IMR-90 (cell line): ENCODE data around the gene RNU1-1. TPM values are rescaled to one million over a fixed set of nuclear protein-coding genes. Genes with fewer than 3 reads are reported as not detected.
"Not testable (repeated sequence)": the region's sequence is repeated elsewhere in the genome, so short reads cannot be mapped to it uniquely, and the experiment has no call there.

Experiments
- ATAC-seq: fragments of 200-7000 bp; cut with Tn5 transposase; 2 replicates; pipeline ENCODE4 v1.9.1; 2020; ENCODE audit warnings: low read depth, mild to moderate bottlenecking, moderate library complexity
- BruUV-seq: library from RNA; stranded (reverse); fragments of 400-500 nt; replicated peaks from 2 replicates; lab custom pipeline; 2021; lab: Mats Ljungman, UMichigan
- CTCF ChIA-PET: fragments of 300-600 bp; formaldehyde crosslinking; extraction: SDS; loops from one replicate; lab custom pipeline; 2021; ENCODE audit warnings: antibody characterized with exemption; lab: Yijun Ruan, JAX
- POLR2A ChIA-PET: fragments of 300-600 bp; sonication (Branson Sonifier 250); formaldehyde crosslinking; loops from one replicate; lab custom pipeline; 2022; ENCODE audit warnings: antibody characterized with exemption; ENCODE audit not compliant: unreplicated experiment; lab: Charles Lee
- DNase-seq: peaks from one replicate; pipeline ENCODE4 v3.0.0; 2013
- H2AFZ ChIP-seq: replicated peaks from 2 replicates; pipeline ENCODE3; 2013; ENCODE audit warnings: low read length, mild to moderate bottlenecking; ENCODE audit not compliant: poor library complexity
- H2AK5ac ChIP-seq: 2 replicates; pipeline ENCODE4 v1.6.1; 2013; ENCODE audit warnings: low read depth, low read length, inconsistent platforms
- H2AK9ac ChIP-seq: replicated peaks from 2 replicates; pipeline ENCODE3; 2013; ENCODE audit warnings: mild to moderate bottlenecking, low read depth, low read length, moderate library complexity; ENCODE audit not compliant: poor library complexity
- H2BK120ac ChIP-seq: 2 replicates; pipeline ENCODE4 v1.6.1; 2013; ENCODE audit warnings: low read depth, low read length, inconsistent platforms
- H2BK15ac ChIP-seq: 3 replicates; pipeline ENCODE4 v1.6.1; 2013; ENCODE audit warnings: low read depth, low read length, inconsistent platforms
- H2BK20ac ChIP-seq: 2 replicates; pipeline ENCODE4 v1.6.1; 2013; ENCODE audit warnings: low read depth, mild to moderate bottlenecking, inconsistent platforms, low read length, moderate library complexity
- H2BK5ac ChIP-seq: 2 replicates; pipeline ENCODE4 v1.6.1; 2013; ENCODE audit warnings: mild to moderate bottlenecking, low read depth, low read length, inconsistent platforms; ENCODE audit not compliant: poor library complexity, severe bottlenecking
- H3K14ac ChIP-seq: replicated peaks from 2 replicates; pipeline ENCODE4 v1.6.1; 2013; ENCODE audit warnings: low read depth, low read length, inconsistent platforms
- H3K18ac ChIP-seq: 2 replicates; pipeline ENCODE4 v1.6.1; 2013; ENCODE audit warnings: low read depth, low read length, control low read depth
- H3K23ac ChIP-seq: 2 replicates; pipeline ENCODE4 v1.6.1; 2013; ENCODE audit warnings: low read depth, low read length, inconsistent platforms
- H3K27ac ChIP-seq: 2 replicates; pipeline ENCODE4 v1.5.1; 2013; ENCODE audit warnings: mild to moderate bottlenecking, control low read depth, low read length; ENCODE audit not compliant: insufficient read depth
- H3K27me3 ChIP-seq: 2 replicates; pipeline ENCODE4 v1.6.1; 2013; ENCODE audit warnings: low read length; ENCODE audit not compliant: control insufficient read depth, insufficient read depth
- H3K36me3 ChIP-seq: 2 replicates; pipeline ENCODE4 v1.6.1; 2013; ENCODE audit warnings: low read length, mixed read lengths; ENCODE audit not compliant: control insufficient read depth, insufficient read depth
- H3K4ac ChIP-seq: 2 replicates; pipeline ENCODE4 v1.6.1; 2013; ENCODE audit warnings: low read depth, low read length, inconsistent platforms
- H3K4me1 ChIP-seq: 2 replicates; pipeline ENCODE4 v1.6.1; 2013; ENCODE audit warnings: low read length, mixed read lengths; ENCODE audit not compliant: control insufficient read depth, insufficient read depth
- H3K4me2 ChIP-seq: 2 replicates; pipeline ENCODE4 v1.6.1; 2013; ENCODE audit warnings: low read depth, mild to moderate bottlenecking, control low read depth, low read length, moderate library complexity
- H3K4me3 ChIP-seq: 2 replicates; pipeline ENCODE4 v1.5.1; 2013; ENCODE audit warnings: low read depth, mild to moderate bottlenecking, control low read depth, low read length, moderate library complexity; ENCODE audit not compliant: insufficient read depth
- H3K56ac ChIP-seq: 2 replicates; pipeline ENCODE4 v1.6.1; 2013; ENCODE audit warnings: low read length, inconsistent platforms; ENCODE audit not compliant: insufficient read depth; ENCODE audit errors: extremely low read depth
- H3K79me1 ChIP-seq, 2 experiments: 2 replicates each; pipeline ENCODE4 v1.6.1; 2013; ENCODE audit warnings: low read length in 2 of 2, inconsistent platforms in 1 of 2, low read depth in 1 of 2
- H3K9ac ChIP-seq: 2 replicates; pipeline ENCODE4 v1.6.1; 2013; ENCODE audit warnings: low read depth, low read length, control low read depth
- H3K9me1 ChIP-seq: 2 replicates; pipeline ENCODE4 v1.6.1; 2013; ENCODE audit warnings: low read length, inconsistent platforms; ENCODE audit not compliant: insufficient read depth
- H3K9me3 ChIP-seq: 2 replicates; pipeline ENCODE4 v1.6.1; 2013; ENCODE audit warnings: low read length; ENCODE audit not compliant: control insufficient read depth, insufficient read depth
- H4K20me1 ChIP-seq: 2 replicates; pipeline ENCODE4 v1.6.1; 2013; ENCODE audit warnings: low read length, inconsistent platforms; ENCODE audit not compliant: insufficient read depth
- H4K5ac ChIP-seq: 2 replicates; pipeline ENCODE4 v1.6.1; 2013; ENCODE audit warnings: mild to moderate bottlenecking, low read depth, low read length, control low read depth
- H4K8ac ChIP-seq, 2 experiments: 2 replicates each; pipeline ENCODE4 v1.6.1; 2013; ENCODE audit warnings: low read depth in 2 of 2, low read length in 2 of 2, control low read depth in 1 of 2, inconsistent platforms in 1 of 2
- H4K91ac ChIP-seq: 2 replicates; pipeline ENCODE4 v1.6.1; 2013; ENCODE audit warnings: low read depth, low read length, inconsistent platforms; ENCODE audit not compliant: insufficient read depth
- WGBS, 2 experiments: methylation state at CpG; one replicate each; pipeline versions ENCODE4 v1.1.5 to v1.1.7; 2013; ENCODE audit warnings: missing lambda C conversion rate in 2 of 2; ENCODE audit not compliant: insufficient read length in 1 of 2; ENCODE audit errors: extremely low coverage in 2 of 2; 5-methylcytosine and 5-hydroxymethylcytosine counted together
- dilution Hi-C: fragments of 300-500 bp; cut with HindIII; formaldehyde crosslinking; loops from one replicate; pipeline ENCODE4 v1.14.3; 2018; ENCODE audit warnings: low sequenced_read_pairs; ENCODE audit not compliant: unreplicated experiment
- in situ Hi-C: fragments of 300-500 bp; cut with MboI; formaldehyde crosslinking; loops from 3 replicates; pipeline ENCODE4 v1.14.3; 2019; ENCODE audit warnings: low sequenced_read_pairs, inconsistent platforms, mixed read lengths
- intact Hi-C: fragments of 100-400 bp; cut with micrococcal nuclease; formaldehyde crosslinking; loops from 2 replicates; pipeline ENCODE4 v1.10.0; 2022
- polyA plus RNA-seq, 3 experiments: library from polyadenylated mRNA; depleted of rRNA; stranded (reverse); fragments of >200 nt; gene quantifications; 2 replicates each; pipeline ENCODE4 v1.2.3, GENCODE V29; 2012; ENCODE audit warnings: low replicate concordance in 1 of 3
- total RNA-seq: library from RNA; depleted of rRNA; stranded (reverse); fragments of >200 nt; gene quantifications from 2 replicates; pipeline ENCODE4 v1.2.3, GENCODE V29; 2012

The RNU1-1 gene
- total and polyA plus RNA-seq, 2 of the 4 experiments (the other 2 are of a cell fraction): under 0.01 TPM; not detected in 1

- H3K9me3 ChIP-seq, H4K8ac ChIP-seq, H3K4me2 ChIP-seq, H3K14ac ChIP-seq, H3K9me1 ChIP-seq, dilution Hi-C loops, H3K27ac ChIP-seq, H2AK9ac ChIP-seq, H3K27me3 ChIP-seq, H3K36me3 ChIP-seq, H3K18ac ChIP-seq, H4K91ac ChIP-seq, H2AFZ ChIP-seq, H2BK15ac ChIP-seq, H3K4ac ChIP-seq, DNase-seq, H2BK5ac ChIP-seq, CTCF ChIA-PET, H2BK120ac ChIP-seq, in situ Hi-C loops, H4K20me1 ChIP-seq, ATAC-seq, intact Hi-C loops, H2BK20ac ChIP-seq, H3K4me3 ChIP-seq, H4K5ac ChIP-seq, H2AK5ac ChIP-seq, H3K56ac ChIP-seq, H3K23ac ChIP-seq, POLR2A ChIA-PET, H3K4me1 ChIP-seq, BruUV-seq, H3K79me1 ChIP-seq, H3K9ac ChIP-seq: not testable (repeated sequence)
- WGBS, 2 experiments: no CpG with 5 or more reads among the region's 1 CpG
These were observed 36.3 kb upstream of the RNU1-1 start for GRCh38 chr1:16550212-16550918.

- BruUV-seq, dilution Hi-C loops, H4K8ac ChIP-seq, H3K4ac ChIP-seq, H2BK15ac ChIP-seq, POLR2A ChIA-PET, H3K23ac ChIP-seq, H2AK9ac ChIP-seq, H3K18ac ChIP-seq, CTCF ChIA-PET, H2AK5ac ChIP-seq, H4K20me1 ChIP-seq, H2AFZ ChIP-seq, H3K9me1 ChIP-seq, H3K4me2 ChIP-seq, in situ Hi-C loops, H3K79me1 ChIP-seq, ATAC-seq, H3K27me3 ChIP-seq, H3K9me3 ChIP-seq, H2BK120ac ChIP-seq, H3K56ac ChIP-seq, H3K27ac ChIP-seq, H4K91ac ChIP-seq, DNase-seq, H3K36me3 ChIP-seq, H2BK5ac ChIP-seq, H3K4me1 ChIP-seq, H4K5ac ChIP-seq, H3K4me3 ChIP-seq, H3K9ac ChIP-seq, intact Hi-C loops, H3K14ac ChIP-seq, H2BK20ac ChIP-seq: not testable (repeated sequence)
- no CpG with 5 or more reads among the region's 1 CpG for WGBS, 2 experiments
These were observed 35.5 kb upstream of the RNU1-1 start for GRCh38 chr1:16549545-16549944.
